CD4-positive, alpha-beta T cell treated with Interleukin-1 beta for 1 hour (primary cell): ENCODE results near the gene NEDD4.
"Not testable (repeated sequence)": the region's sequence is repeated elsewhere in the genome, so short reads cannot be mapped to it uniquely, and the experiment has no call there.

Source experiments
- DNase-seq, 2 donors: peaks; one replicate each; pipeline ENCODE4 v3.0.0-alpha.2; 2020 to 2022

Gene NEDD4

DNA sequence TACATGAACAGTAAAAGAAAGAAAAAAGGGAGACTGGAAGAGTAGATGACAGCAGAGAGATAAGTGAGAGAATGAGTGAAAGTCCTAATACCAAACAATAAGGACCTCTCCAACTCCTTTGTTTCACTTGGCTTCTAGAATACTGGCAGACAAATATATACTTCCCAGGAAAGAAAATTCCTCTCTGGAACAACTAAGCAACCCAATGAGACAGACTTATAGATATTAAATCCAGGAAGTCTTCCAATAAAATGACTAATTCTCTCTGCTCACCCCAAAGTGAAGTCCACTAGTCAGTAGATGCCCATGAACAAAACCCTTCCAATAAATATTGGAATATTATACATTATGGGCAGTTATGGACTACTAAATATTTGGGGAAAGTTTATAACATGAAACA lies 114.2 kb downstream of the NEDD4 start:
- no peak for DNase-seq

DNA sequence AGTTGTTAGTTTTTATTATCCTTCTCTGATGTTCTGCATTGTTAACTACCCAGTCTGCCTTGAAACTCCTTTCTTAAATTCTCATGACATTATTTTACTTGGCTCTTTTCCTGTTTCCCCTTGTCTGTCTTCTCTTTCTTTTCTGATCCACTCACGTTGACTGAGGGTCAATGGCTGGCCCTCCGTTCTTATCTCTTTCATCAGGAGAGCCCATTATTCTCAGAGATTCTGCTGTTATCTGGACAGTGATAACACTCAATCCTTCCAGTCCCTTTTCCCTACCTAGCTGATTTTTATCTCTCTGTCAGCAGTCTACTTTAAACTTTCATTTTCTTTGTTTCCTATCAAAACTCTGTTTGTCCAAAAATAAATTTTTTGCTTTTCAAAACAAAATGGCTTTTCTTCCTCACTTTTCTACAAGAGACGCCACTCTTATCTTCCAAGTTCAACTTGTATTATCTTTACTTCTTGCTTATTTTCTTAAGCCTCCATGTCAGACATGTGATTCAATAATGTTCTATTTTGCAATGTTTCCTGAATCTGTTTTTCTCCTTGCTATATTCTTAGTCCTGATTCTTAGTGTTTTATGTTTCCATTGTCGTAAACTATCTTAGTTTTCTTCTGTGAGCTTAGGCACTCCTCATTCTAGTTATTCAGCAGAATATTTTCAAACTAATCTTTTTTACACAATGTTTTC lies 120.2 kb downstream of the NEDD4 start:
- DNase-seq, result no peak

- no peak for DNase-seq
Measured at GRCh38 chr15:55872471-55872870, 120.9 kb downstream of the NEDD4 start.

DNA sequence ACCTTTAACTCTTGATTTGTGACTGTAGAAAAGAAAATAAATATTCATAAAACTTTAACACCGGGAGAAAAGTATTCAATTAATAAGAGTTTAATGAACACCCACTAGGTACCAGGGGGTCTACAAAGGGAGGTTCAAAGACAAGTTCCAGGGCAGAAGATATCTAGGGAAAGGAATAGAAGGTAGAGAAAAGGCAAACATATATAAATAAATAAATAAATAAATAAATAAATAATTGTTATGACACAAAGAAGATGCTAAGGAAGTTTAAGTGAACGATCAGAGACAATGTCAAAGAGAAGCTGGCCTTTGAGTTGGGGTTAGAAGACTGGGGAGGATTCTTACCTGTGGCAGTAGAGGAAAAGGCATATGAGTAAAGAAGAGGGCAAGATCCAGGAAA lies 123.8 kb downstream of the NEDD4 start:
- no peak for DNase-seq

- DNase-seq, result no peak
Measured at GRCh38 chr15:55868707-55869106, 124.7 kb downstream of the NEDD4 start.

- not testable (repeated sequence) for DNase-seq
Measured at GRCh38 chr15:55868291-55868690, 125.1 kb downstream of the NEDD4 start.

DNA sequence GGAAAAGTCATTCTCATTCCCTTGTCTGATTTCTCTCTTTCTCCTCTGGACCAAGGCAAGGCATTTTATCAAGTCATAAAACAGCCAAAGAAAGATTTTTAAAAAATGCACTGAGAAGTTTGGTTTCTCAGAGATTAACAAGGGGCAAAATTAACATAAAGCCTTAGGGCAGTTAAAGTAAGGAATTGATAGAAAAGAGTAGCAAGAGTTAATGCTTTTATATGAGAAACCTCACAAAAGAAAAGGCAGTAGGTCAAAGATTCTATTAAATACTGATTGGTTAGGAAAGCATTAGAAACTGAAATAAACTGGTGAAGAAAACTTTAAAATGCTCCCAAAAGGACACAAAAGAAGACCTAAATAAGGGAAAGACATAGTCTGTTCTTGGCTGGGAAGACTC lies 129.5 kb downstream of the NEDD4 start:
- DNase-seq, result no peak

DNA sequence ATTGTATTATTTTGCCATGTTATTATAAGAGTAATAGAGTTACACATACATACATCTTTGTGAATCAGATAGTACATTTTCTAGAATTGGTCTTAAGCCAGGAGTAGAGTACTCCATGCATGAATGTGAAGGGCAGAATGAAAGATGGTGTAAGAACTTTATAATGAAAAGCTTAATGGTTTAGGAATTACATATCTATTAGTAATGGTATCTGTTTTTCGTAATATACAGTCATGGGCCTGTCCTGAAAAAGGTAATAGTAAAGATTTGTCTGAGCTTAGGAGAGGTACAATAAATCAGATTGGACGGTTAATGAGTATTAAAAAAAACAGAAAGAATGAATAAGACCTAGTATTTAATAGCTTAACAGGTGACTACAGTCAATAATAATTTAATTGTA lies 132.3 kb downstream of the NEDD4 start:
- no peak for DNase-seq

DNA sequence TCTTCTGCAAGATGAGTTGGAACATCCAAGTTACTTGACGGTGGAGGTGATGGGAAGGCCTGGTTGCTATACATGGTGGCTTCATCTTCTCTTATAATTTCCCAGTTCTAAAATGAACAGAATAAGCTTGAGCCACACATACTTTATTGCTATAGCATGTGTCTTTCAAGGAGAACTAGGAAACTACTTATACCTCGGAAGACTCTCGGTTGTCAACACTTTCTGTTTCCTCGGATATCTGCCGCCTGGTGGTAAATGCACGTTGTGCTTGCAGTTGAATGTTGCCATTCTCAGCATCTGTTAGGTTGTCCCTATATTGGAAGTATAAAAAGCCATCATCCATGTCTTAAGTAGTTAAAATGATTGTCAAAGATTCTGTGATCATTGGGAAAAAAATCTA lies 132.9 kb downstream of the NEDD4 start:
- DNase-seq, result no peak

- DNase-seq, result no peak
Measured at GRCh38 chr15:55859681-55860080, 133.7 kb downstream of the NEDD4 start.

GRCh38 chr15:55858661-55859060 lies 134.8 kb downstream of the NEDD4 start:
- no peak for DNase-seq

GRCh38 chr15:55856506-55857164 lies 136.8 kb downstream of the NEDD4 start:
- no peak for DNase-seq

GRCh38 chr15:55853134-55853533 lies 140.3 kb downstream of the NEDD4 start:
- no peak for DNase-seq

DNA sequence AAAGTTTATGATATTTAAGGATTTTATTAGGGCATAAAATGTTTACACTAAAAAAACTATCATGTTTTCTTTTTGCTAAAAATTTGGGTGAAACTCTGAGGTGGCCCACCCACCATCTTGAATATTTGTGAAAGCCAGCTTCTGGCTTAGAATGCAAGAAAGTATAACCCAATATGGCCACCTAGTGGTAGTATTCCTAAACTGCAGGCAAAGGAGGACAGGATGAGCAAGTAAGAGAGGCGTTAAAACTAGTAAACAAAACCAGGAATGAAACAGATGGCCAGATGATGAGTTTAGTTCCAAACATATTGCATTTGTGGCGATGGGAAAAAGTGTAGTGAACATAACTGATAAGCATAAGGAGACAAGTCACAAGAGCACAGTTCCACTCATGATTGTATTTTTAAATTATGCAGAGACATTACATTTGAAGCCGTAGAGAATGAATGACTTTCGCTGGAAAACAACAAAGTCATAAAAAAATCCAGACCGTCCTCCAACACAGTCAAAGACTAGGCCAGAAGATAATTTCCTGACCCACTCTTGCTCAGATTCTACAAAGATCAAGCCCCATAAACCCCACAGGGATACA lies 147.2 kb downstream of the NEDD4 start:
- peak; percentile 11 to 75 for DNase-seq

- DNase-seq, result not testable (repeated sequence)
Measured at GRCh38 chr15:55842897-55843296, 150.5 kb downstream of the NEDD4 start.

GRCh38 chr15:55835866-55836265 lies 157.5 kb downstream of the NEDD4 start:
- DNase-seq, result no peak

- no peak for DNase-seq
Measured at GRCh38 chr15:55834331-55834730, 159.1 kb downstream of the NEDD4 start.

- DNase-seq, result no peak
Measured at GRCh38 chr15:55829826-55830225, 163.6 kb downstream of the NEDD4 start.

- no peak for DNase-seq
Measured at GRCh38 chr15:55827955-55828354, 165.5 kb downstream of the NEDD4 start.

DNA sequence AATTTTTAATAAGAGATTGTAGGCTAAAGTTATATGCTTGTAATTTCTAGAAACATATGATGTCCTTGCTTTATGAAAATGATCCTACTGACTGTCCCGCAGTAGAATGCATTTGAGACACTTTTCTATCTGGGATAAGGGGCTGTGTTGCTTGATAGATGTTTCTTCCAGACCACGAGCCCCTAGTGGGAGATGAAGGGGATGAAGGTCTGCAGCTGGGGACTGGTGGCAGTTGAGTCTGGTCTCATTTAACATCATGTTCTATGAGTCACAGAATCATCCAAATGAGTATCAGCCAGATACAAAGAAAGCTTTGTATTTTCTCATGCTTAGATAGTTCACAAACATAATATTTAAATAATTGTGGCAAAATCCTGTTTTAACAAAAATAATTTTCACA lies 166.2 kb downstream of the NEDD4 start:
- no peak for DNase-seq

GRCh38 chr15:55824857-55825613 lies 168.4 kb downstream of the NEDD4 start:
- no peak for DNase-seq

DNA sequence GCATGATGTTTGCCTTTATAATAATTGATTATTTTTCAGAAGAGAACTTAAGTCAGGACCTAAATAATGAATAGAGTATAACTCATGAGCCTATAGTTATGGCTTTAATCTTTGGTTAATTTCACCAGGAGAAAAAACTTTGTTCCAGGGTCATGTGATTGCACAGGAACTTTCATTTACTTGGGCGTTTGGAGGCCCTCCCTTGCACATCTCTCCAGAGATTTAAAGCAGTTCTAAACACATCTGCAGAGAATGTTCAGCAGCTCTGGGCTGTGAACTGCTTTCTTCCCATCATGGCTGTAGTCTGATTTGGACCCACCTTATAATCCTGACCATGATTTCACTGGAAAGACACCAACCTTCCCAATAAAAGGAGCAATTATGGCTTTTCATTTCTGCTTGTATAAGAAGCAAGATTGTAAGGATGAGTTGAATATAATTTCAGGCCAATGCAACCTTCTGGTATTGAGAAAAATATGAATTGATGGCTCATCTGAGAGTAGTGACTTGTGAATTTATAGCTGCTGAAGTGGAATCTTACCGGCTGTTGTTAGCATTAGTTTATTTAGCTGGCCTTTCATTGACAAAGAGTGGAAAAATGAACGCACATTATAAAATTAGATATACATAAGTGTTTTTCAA lies 169.6 kb downstream of the NEDD4 start:
- no peak for DNase-seq

- no peak for DNase-seq
Measured at GRCh38 chr15:55823191-55823670, 170.2 kb downstream of the NEDD4 start.
